Measurements from ENCODE around the gene DLG5.
"Not testable (repeated sequence)": the region's sequence is repeated elsewhere in the genome, so short reads cannot be mapped to it uniquely, and the experiment has no call there.

The DLG5 gene

DNA sequence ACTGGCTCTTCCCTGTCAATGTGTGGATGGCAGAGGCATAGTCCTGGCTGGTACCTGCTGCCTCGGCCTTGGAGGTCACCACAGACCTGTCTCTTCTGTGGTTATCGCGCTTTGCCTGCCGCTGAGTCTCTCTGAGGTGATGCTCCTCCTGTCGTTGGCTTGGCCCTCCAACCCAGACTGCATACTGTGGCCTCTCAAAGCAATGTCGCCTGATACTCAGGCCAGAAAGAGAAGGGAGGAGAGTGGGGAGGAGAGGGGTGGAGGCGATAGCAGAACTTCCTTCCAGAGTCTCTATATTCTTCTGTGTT lies 155.7 kb downstream of the DLG5 start:
- no peak for DNase-seq

DNA sequence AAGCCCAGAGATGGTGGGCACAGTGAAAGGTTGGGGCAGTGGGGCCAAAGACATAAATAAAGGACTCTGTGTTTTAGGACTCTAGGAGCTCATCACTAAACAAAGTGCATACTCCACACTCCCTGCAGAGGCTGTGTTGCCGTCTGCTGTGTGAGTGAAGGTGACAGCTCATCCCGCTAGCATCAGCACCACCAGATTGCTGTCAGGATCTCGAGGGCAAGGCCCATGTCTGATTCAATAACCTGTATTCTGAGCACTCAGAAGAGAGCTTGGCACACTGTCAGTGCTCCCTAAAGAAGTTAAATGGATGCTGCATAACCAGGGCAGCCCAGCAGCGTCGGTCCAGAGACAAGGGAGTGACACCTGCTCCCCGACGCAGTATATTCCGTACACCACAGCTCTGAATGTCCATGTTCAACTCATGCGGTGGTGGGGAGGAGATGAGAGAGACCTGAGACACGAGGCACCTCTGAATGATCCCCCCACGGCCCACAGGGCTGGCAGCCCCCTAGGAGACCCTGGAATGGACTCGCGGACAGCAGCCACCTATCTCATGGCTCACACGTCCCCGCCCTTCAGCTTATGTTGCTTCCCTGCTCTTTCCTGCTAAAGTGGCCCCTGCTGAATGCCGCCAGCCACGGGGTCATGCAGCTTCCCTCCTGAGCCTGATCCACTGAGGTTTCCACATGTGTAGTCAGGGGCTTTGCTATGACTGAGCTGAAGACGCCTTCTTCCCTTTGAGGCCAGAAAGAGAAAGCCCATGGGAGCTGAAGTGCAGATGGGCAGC lies 156.3 kb downstream of the DLG5 start:
- H3K27me3 ChIP-seq, result no peaks in the 10 kb centered on the region
- H3K4me3 ChIP-seq (ENCODE audit: low read depth, low read length), result no peak overlapping the region
- DNase-seq, result no peak
- TF ChIP-seq, protein P1, sequence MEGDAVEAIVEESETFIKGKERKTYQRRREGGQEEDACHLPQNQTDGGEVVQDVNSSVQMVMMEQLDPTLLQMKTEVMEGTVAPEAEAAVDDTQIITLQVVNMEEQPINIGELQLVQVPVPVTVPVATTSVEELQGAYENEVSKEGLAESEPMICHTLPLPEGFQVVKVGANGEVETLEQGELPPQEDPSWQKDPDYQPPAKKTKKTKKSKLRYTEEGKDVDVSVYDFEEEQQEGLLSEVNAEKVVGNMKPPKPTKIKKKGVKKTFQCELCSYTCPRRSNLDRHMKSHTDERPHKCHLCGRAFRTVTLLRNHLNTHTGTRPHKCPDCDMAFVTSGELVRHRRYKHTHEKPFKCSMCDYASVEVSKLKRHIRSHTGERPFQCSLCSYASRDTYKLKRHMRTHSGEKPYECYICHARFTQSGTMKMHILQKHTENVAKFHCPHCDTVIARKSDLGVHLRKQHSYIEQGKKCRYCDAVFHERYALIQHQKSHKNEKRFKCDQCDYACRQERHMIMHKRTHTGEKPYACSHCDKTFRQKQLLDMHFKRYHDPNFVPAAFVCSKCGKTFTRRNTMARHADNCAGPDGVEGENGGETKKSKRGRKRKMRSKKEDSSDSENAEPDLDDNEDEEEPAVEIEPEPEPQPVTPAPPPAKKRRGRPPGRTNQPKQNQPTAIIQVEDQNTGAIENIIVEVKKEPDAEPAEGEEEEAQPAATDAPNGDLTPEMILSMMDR (IDR thresholded peaks at IDR 0.05; ENCODE audit: low read depth, low read length), result no peak
- no peaks in the 10 kb centered on the region for H3K4me1 ChIP-seq
- H3K9me3 ChIP-seq, result no peaks in the 10 kb centered on the region
- no peaks in the 10 kb centered on the region for H3K36me3 ChIP-seq

More for the DNA sequence above, 155.7 kb downstream of the DLG5 start:
- TF ChIP-seq, protein P1 (IDR thresholded peaks at IDR 0.05; ENCODE audit: low read depth, low read length), result no peak
- Histone ChIP-seq H3K9me3 (no peaks in the 10 kb centered on the region), H3K4me3 (ENCODE audit: low read depth, low read length) (no peak overlapping the region), H3K36me3 (no peaks in the 10 kb centered on the region), H3K4me1 (no peaks in the 10 kb centered on the region), H3K27me3 (no peaks in the 10 kb centered on the region)

DNA sequence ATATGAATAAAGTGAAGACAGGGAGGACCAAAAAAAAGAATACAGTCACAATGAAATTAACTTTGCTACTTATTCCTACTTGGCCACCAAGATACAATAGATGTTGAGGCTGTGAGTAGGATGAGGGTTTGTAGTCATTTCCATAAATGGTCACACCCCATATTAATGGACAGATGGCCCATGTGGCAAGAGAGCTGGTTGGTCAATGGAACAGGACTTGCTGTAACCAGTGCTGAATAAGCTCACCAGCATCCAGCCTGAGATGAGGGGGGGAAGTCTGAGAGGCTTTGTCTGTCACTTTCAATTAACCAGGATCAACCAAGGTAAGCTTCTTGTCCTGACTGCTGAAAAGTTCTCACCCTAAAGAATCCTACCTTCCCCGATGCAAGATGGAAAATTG lies 158.5 kb downstream of the DLG5 start:
- TF ChIP-seq, protein P1 (IDR thresholded peaks at IDR 0.05; ENCODE audit: low read depth, low read length), result no peak
- H3K4me1 ChIP-seq, result no peaks in the 10 kb centered on the region
- no peaks in the 10 kb centered on the region for H3K27me3 ChIP-seq
- H3K4me3 ChIP-seq (ENCODE audit: low read depth, low read length), result no peak overlapping the region
- no peak for DNase-seq
- no peaks in the 10 kb centered on the region for H3K36me3 ChIP-seq
- no peaks in the 10 kb centered on the region for H3K9me3 ChIP-seq

DNA sequence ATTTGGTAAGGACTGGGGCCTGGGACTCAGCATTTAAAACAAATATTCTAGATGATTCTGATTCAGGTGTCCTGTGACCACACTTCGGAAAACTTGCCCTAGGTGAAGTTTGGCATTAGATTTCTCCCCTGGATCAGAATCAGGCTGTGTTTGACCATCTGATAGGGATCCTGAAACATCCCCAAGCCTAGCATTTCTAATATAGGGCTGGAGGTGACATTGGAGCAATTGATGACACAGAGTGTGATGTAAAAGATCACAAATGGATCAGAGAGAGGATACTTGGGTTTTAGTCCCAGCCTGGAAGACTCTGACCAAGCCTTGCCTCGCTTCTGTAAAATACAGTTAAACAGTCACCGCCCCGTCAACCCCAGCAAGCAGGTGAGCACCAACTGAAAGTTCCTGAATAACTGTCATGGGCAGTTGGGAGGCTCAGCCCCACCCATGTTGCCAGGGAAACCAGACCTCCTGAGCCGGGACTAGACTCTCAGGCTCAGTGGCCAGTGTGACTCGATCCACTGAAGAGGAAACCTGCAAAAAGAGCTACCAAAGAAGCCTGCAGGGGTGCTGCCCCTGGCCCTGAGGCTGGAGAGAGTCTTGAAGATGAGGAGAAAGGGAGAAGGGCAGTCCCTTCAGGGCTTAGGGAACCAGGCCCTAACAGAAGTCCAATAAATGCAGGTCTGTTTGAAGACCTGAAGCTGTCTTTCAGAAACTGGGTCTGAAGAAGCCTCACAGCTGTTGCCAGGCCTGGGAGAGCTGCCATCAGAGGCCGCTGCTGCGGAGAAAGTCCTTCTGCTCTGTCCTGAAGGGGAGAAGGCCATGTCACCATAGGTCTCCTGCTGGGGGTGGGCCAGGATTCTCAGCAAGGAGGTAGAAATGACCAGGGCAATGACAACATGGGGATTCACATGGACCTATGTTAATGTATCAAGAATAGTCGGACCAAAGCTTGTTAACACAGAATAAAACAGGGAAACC lies 162.8 kb downstream of the DLG5 start:
- Histone ChIP-seq H3K36me3 (no peaks in the 10 kb centered on the region), H3K27me3 (no peaks in the 10 kb centered on the region), H3K4me1 (no peaks in the 10 kb centered on the region), H3K4me3 (ENCODE audit: low read depth, low read length) (no peak overlapping the region), H3K9me3 (no peaks in the 10 kb centered on the region)
- DNase-seq, result no peak
- TF ChIP-seq, protein P1 (IDR thresholded peaks at IDR 0.05; ENCODE audit: low read depth, low read length), result no peak

DNA sequence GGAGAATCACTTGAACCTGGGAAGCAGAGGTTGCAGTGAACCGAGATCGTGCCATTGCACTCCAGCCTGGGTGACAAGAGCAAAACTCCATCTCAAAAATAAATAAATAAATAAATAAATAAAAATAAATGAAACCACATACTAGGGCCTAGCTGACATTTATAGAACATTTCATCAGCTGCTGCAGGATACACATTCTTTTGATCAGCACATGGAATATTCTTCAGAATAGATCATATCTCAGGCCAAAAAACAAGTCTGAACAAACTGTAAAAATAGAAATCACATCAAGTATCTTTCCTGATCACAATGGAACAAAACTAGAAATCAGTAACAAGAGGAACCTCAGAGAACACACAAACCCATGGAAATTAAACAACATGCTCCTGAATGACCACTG lies 168.1 kb downstream of the DLG5 start:
- H3K4me1 ChIP-seq; H3K4me3 ChIP-seq (ENCODE audit: low read depth, low read length); H3K9me3 ChIP-seq; H3K36me3 ChIP-seq; H3K27me3 ChIP-seq; DNase-seq: not testable (repeated sequence)

DNA sequence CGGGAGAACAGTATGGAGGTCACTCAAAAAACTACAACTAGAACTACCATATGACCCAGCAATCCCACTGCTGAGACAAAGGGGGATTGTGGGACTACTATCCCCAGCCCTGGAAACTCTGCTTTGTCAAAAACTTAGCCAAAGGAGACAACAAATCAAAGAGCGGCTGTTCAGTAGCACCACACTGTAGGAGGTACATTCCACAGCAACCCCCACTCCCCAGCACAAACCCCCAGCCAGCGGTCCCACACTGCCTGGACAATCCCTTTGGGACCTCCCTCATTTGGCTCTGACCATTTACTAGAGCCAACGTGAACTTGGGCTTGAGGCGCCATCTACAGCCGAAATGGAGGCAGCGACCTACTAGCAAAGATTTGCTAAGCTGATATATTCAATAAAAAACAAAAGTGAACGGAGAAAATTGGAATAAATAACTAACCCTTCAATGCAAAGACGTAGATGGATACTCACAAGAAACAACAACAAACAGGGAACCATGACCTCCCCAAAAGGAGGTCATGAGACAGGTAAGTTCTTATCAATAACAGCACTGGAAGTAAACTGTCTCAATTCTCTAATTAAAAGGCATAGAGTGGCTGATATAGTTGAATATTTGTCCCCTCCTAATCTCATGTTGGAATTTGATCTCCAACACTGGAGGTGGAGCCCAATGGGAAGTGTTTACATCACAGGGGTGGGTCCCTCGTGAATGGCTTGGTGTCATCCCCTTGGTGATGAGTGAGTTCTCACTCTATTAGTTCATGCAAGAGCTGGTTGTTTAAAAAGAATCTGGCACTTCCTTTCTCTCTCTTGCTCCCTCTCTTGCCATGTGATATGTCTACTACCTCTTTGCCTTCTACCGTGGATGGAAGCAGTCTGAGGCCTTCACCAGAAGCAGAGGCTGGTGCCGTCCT lies 170.0 kb downstream of the DLG5 start:
- Histone ChIP-seq H3K36me3 (no peaks in the 10 kb centered on the region), H3K27me3 (no peaks in the 10 kb centered on the region), H3K4me3 (ENCODE audit: low read depth, low read length) (peak overlapping the region; percentile 39), H3K9me3 (no peaks in the 10 kb centered on the region), H3K4me1 (no peaks in the 10 kb centered on the region; the same call in 1 of the 2 replicates)
- DNase-seq, result peak; percentile 79
- TF ChIP-seq, protein P1 (IDR thresholded peaks at IDR 0.05; ENCODE audit: low read depth, low read length), result peak; percentile 90
